ENCODE measurements around the gene STK39.
A peak's percentile ranks its signal among the peaks of the same experiment; 100 is the strongest.

STK39 gene

DNA sequence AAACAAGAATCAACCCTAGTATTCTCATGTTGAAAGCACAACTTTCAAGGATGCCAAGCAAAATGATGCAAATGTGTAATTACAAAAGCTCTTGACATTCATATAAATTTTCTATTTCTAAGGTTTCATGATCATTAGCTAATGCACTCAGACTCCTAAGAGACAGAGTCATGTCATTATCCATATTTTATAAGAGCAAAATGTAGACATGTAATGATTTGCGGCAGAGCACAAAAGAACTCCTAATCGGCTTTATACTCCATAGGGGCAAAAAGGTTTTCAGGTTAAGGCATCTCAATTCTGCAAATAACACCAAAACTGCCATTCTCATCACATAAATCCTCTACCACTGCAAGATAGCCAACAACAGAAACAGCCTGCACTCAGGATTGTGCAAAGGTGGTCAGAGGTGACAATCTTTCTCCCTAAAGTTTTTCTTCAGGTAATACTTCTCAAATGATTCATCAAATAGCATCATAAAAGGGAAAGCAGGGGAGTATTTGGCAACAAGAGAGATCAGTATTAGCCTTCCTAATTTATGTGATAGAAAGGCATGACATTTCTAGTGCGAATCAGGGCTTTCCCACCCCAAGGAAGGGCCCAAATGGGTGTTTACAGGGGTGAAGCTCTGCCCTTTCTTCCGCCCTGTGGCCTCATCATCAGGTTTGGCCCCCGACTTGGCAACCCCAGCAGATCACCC lies 64.7 kb downstream of the STK39 start:
- no peak for DNase-seq

DNA sequence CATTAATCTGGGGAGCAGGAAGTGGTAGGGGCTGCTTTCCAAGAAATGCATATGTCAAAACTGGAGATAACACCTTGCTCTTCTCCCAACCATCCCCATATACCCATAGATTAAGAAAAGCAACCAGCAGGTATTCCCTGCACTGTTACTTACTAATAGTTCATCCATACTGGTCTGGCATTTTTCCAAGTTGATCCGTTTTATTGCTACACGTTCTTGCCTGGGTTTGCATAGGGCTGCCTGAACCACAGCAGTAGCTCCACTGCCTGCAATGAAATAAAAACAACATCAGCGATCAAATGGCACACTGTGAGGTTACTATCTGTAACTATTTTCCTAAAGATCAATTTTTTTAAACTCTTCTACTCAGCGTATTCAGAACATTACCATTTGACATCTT lies 65.6 kb downstream of the STK39 start:
- peak; percentile 5 for DNase-seq

DNA sequence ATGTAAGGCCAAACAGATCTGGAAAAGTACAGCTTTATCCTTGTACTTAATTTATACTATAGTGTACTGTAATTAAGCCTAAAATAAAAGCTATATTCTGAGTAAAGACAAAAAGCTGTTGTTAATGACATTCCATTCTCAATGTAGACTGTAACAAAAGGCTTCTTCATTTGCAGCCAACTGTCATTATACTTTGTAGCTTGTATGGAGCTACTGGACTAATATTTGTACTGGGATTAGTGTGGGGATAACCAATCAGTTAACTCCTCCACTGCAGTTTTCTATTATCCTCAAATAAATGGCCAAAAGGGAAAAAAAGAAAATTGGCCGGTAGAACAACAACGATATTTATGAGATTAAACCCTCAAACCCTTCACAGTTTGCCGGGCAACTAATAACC lies 66.5 kb downstream of the STK39 start:
- no peak for DNase-seq

DNA sequence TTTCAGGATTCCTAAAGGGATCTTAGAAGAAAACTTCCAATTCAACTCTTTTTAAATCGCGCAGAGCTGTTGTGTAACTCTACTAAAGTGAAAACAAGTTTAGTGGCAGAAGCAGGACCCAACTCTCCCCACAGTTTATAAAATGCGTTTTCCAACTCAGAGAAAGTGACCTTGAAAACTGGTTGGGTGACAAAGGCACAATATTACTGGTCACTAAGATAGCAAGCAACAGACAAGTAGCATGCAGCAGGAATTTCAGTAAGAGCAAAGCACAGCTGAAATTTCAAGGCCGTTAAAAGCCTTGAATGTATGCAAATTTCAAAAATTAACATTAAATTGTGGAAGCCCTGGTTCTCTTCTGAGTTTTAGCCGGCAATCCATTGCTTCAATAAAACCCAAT lies 66.9 kb downstream of the STK39 start:
- DNase-seq: no peak

DNA sequence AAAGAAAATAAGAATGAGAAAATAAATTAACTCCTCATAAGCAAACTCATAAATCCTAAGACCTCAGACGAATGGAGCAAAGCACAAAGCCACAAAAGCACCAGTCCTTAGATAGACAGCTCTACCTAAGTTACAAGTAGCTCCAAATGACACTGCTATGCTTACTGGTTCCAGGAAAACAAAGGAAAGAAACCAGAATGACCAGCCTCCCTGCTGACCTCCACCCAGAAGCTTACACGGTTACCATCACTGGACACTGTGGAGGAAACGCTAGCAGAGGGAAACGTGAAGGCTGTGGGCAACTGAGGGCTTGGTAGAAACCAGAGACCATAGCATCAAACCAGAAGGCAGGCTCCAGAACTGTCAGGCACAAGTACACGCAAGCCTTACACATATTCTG lies 67.8 kb downstream of the STK39 start:
- DNase-seq: no peak

DNA sequence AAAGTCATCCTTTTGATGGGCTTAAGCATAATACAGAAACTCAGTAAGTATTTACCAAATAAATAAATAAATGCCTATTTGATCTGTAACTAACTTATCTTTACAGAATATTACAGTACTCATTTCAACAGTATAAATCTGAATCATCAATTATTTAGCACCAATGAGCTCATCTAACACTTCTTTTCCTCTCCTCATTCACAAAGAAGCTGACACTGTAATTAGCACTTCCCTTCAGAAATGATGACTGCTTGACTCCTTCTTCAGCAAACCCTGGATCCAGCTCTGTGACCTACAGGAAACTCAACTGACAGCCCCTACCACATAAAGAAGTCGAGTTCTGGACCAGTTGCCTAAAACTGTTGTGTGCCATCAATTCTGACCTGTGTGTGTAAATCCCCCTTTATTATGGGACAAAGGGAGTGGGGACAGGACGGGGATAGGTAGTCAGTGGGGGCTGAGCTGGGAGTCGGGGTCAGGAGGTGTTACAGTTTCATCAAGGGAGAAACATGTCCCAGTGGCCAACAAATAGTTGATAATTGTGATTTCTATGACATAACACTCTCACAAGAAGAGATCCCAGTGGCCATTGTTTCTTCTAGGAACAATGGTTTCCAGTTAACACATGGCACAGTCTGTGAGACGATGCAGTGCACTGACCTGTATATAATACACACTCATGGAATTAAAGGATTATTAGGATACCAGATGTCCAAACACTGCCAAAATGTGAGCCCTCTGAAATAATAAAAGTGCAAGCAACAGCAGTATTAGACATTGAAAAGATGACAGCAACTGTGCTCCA lies 68.7 kb downstream of the STK39 start:
- DNase-seq: no peak

DNA sequence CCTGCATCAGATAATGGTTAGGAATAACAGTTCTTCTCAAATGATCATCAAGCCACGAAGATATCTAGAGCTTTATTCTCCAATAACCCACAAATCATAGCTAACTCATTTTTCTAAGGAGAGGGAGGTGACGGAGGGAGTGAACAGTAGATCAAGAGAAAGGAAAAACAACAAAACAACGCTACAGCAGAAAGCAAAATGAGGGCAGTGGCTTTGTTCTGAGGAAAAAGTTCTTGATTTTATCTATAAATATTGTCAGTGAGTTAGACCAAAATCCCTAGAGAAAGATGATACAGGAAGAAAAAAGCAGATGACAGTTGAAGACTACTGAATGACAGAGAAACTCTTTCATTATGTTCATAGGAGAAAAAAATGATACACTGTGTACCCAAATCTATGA lies 71.0 kb downstream of the STK39 start:
- no peak for DNase-seq

DNA sequence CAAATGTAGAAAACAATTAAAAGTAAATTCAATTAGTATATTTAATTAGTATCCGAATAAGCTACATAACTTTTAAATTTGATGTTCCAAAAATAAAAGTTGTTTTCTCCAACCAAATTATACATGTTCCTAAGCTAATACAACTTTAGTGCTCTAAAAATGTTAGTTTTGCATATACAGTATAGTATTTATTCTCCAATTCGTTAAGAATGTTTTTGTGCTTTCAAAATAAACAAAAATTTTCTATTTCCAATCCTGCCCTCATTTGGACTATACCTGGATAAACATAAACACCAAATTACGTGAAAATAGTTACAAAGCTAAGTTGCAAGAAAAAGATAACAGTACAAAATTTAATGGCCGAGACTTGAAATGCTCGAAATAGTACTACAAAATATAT lies 71.9 kb downstream of the STK39 start:
- no peak for DNase-seq

DNA sequence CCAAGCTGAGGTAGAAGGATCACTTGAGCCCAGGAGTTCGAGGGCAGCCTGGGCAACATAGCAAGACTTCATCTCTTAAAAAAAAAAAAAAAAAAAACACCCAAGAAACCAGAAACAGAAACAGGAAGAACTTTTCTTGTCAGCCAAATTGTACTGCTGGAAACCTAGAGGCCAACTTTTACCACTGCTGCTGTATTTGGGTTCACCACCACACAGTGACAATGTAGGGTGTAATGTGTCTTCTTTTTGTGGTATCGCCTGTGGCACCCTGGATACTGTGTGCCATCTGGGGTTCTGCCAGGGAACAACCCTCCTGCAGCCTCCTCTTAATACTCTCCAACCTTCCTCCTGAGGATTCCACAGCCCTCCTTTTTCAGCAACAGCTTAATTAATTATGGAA lies 72.6 kb downstream of the STK39 start:
- DNase-seq: no peak

DNA sequence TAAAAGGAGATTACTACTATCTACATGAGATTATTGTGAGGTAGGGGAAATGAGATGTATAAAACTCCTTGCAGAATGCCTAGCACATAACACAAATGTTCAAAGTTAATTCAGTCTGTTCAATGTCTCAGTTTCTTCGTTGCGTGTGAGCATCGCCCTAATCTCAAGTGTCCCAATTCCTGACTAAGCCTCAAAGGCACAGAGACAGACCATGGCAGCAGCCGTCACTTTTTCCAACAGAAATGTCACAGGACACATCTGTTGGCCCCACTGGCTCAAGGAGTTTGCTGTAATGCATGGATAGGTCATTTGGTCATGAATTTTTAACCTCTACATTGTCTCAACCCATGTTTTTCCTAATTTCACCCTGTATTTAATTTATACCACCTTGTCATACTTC lies 75.3 kb downstream of the STK39 start:
- no peak for DNase-seq

DNA sequence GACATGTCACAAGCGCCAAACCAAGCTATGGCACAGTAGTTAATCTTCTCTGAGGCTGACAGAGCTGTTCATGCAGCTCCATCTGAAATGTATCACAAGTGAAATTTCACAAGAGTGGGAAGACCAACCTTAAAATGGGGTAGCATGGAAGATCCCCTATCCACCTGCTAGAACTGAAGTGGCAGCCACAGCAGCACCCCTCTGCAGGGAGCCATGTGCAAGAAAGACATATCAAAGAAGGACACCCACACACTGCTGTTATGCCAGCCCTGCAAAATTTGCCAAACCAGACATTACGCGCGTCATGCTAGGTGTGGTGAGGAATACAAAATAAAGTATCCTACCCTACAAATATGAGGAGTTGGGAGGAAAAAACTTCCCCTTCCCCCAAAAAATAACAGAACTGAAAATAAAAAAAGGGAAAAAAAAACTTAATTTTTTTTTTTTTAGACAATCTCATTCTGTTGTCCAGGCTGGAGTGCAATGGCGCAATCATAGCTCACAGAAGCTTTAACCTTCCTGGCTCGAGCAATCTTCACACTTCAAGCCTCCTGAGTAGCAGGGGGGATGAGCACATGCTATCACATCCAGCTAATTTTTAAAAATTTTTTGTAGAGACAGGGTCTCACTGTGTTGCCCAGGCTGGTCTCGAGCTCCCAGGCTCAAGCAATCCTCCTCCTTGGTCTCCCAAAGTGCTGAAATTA lies 76.2 kb downstream of the STK39 start:
- DNase-seq: no peak

DNA sequence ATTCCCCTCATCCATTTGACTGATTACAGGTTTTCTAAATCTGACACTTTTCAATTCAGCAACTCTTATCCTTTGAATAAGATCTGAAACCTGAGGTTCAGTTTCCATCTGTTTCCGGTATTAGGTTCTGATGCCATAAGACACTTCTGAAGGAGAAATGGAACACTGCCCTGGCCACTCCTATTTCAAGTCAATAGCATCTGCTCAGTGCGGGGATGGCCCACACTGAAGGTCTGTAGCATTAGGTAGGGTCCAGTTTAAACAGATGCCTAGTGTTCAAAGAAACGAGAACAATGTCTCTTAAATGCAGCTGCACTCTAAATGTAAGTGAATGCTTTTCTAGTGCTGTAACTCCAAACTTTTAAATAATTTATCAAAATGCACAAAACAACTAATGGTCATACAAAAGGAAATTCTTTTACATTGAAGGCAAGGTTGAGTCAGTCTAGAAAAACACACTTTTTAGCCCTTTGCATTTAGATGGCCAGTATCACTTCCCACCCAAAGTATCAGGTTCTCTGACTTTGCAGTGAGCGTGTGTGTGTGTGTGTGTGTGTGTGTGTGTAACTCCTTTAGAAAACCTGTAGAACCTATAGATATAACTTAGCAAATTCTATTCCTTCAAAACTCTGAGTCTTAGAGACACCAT lies 78.2 kb downstream of the STK39 start:
- no peak for DNase-seq

DNA sequence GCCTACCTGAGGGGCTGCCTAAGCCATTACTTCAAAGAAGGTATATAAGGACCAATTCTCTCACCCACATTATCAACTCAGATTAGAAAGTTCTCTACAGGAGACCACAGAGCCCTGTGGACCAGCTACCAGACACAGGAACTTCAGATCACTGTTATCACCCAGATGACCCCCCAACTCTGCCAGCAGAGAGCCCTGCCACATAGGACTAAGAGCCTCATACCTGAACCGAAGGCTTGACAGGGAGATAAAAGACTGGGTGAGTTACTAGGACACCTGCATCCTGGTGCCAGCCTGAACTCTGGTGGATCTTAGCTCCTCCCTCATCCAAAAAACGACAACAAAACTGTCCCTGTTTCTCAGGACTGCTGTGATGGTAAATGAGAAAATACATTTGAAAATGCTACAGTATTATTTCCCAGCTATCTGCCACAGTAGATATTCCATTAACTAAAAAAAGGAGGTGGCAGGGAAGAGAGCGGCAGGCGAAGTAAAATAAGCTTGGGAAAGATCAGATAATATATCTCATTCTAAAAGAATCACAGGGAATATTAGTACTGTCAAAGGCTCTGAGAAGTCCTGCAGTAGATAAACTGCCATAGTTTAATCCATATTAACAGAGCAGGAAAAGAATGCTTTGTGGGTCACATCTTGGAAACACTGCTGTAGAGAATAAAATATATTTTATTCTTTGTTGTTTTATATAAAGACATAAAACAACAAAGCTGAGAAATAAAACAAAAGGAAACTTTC lies 79.7 kb downstream of the STK39 start:
- no peak for DNase-seq

DNA sequence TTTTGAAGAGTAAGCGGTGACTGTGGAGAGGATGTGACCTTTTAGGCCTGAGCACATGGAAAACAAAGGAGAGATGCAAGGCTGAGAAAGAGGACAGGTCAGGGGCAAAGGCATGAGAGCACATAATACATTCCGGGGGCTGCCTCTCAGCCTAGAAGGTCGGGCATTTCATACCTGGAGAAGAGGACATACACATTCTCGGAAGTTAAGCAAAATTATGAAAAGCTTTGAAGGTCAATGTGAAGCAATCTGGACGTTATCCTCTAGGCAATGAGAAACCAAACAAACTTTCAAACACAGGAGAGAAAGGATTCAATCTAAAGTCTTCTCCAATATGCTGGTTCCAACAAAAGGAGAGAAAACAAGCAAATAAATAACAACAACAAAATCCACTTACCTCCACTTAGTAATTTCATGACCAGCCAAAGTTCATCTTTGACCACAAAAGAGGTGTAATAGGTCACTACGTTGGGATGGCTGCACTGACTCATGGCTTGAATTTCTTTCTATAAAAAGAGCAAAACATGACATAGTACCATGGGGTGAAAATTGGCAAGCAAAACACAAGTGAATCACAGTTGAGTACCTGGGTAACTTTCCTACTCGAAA lies 80.4 kb downstream of the STK39 start:
- no peak for DNase-seq

DNA sequence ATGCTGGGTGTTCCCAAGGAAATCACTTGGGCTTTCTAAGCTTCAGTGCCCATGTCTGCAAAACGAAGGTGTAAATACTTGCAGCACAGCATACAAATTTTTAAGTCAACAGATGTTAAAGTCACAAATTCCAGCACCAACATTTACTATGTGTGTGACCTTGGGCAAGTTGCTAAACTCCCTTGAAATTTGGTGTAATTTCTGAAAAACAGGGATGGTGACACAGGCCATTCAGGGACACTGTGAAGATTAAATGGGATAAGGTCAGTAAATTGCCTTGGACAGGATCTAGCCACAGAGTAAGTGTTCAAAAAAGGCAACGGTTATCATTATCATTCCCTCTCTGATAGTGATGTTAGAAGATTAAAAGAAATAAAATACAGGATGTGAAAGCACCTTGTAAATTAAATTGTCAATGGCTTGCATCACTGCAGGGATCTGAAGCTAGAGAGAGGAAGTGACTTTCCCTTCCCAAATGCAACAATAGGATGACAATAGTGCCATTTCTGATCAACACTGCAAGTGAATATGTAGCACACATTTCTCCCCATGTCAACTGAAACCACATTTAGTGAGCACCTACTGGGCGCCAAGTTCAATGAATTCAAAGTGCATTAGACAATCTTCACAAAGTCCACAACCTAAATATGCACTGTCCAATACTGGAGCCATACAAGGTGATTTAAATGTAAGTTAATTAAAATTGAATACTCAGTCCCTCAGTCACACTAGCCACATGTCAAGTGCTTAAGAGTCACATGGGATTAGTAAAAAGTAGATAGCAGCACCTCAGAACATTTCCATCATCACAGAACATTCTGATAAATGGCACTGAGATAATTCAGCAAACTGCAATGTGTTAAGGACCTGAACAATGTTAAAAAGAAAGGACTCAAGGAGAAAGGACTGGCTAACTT lies 81.2 kb downstream of the STK39 start:
- DNase-seq: no peak

DNA sequence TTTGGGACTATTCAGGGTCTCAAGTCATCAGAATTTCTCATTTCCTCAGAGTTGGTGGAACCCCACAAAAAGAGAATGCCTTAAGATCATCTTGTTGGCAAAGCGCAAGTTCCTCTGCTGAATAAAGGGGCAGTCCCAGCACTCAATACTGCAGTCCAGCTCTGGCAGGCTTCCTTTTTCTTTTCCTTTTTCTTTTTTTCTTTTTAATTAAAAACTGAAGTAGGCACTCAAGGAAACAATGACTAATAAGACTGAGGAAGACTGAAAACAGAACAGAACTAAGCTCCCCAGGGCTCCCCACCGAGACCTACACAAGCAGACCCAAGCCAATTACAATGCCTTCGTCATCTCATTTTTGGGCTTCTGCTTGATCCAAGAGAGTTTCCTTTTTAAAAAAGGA lies 82.0 kb downstream of the STK39 start:
- no peak for DNase-seq

DNA sequence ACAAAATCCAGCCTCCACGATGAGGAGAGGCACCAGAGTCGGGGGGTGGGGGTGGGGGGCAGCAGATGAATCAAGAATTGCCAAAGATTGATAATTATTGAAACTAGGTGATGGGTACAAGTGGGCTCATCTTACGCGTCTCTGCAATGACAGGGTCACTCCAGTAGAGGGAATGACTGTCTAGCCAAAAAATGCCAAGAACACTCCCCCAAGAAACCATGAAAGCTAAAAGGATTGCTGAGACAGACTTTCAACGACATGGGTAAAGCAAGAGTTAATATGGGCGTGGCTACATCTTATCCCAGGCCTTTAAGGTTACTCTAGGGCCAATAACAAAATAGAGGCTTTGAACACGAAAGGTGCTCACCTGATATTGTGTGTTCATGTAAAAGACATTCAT lies 86.5 kb downstream of the STK39 start:
- no peak for DNase-seq

DNA sequence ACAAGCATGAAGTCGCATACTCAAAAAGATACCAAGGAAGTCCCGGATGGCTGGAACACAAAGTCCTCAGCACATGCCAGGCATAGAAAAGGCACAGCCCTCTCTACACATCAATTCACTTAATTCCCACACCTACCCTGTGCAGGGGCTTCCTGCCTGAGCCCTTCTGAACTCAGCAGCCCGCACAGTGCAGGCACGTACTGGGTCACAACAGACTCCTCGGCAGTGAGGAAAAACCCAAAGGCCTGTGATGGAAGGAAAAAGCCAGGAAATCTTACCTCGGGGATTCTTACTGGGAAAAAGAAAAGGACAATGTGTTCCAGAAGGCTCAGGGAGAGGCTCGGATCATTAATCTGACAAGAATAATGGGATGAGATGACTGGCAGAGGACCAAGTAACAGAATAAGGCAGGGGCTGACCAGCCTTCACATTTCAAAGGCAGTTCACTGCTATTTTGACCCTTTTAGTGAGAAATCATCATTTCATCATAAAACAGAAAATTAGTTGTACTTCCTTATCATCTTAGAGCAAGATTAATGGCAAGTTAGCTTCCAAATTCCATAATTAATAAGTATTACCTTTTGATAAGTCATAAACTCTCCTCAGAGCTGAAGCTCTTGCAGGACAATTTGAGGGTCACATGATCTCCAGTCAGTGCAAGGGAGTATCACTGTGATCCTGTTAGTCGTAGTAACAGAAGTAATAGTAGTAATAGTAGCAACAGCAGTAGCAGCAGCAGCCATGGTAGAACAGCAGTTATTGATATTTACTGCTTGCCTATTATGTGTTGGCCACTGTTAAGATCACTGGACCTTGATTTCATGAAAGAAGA lies 87.4 kb downstream of the STK39 start:
- no peak for DNase-seq

DNA sequence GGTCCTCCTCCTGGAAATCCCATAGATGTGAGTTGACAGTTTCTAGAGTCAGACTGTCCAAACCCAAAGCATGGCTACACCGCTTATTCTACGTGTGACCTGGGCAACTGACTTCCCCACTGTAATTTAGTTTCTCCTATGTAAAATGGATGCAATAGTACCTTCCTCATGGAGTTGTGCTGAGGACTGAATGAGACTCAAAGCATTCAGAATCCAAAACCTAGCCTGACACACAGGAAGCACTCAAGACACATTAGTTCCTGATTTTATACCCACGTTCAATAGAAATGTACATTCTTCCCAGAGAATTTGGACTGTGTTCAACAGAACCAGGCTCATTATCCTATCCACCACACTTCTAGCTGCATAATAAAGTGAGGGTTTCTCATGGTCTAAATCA lies 88.8 kb downstream of the STK39 start:
- no peak for DNase-seq

DNA sequence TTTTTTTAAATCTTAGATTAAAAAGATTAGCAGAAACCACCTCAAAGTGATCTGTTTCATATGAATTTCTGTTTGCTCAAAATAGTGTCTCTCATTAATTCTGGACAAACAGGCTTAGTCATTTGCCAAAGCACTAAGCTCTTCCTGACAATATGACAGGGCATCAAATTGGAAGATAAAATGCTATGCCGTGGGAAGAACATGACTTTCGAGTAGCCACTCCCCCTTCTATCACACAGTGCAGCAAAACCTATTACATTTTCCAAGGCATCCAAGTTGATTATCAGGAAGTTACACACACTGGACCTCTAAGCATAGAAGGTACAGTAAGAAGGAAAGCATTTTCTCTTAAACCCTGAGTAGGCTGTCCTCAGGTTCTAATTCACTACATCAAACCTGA lies 89.5 kb downstream of the STK39 start:
- DNase-seq: no peak

Data from NCI-H510A (cell line).